ENCODE results near the gene KRT1.

The KRT1 gene

GRCh38 chr12:52686756-52687487 lies 6.7 kb upstream of the KRT1 start:
- H3K9ac ChIP-seq: no peak overlapping the region
- H3K4me3 ChIP-seq: no peak overlapping the region
- no peak for TF ChIP-seq Cebpa-rat (IDR thresholded peaks at IDR 0.05)
- H3K4me2 ChIP-seq: no peak overlapping the region
- H3K27me3 ChIP-seq: peaks cover 25 to 34% (median 26%) of the 10 kb centered on the region in 11 experiments
- no peak overlapping the region for H3K27ac ChIP-seq
- no peaks in the 10 kb centered on the region for H3K9me3 ChIP-seq (replicated peaks in 1 of 11)
- H3K36me3 ChIP-seq: no peaks in the 10 kb centered on the region
- 0 out of 22 replicates have a peak, but pooled peaks cover 0 to 2% (median 0%) of the 10 kb centered on the region in 11 experiments for H4K20me1 ChIP-seq
- H3K4me1 ChIP-seq: peaks cover 0 to 10% (median 8%) of the 10 kb centered on the region in 10 experiments; a peak in 9 of 20 replicates

- Histone ChIP-seq H3K4me2 (no peak overlapping the region), H3K36me3 (no peaks in the 10 kb centered on the region), H3K9me3 (replicated peaks in 1 of 11) (no peaks in the 10 kb centered on the region), H3K4me1 (peaks cover 0 to 6% (median 4%) of the 10 kb centered on the region in 10 experiments; a peak in 9 of 20 replicates), H4K20me1 (0 out of 22 replicates have a peak, but pooled peaks cover 0 to 2% (median 0%) of the 10 kb centered on the region in 11 experiments), H3K9ac (no peak overlapping the region), H3K27ac (no peak overlapping the region), H3K27me3 (peaks cover 16 to 26% (median 17%) of the 10 kb centered on the region in 11 experiments), H3K4me3 (no peak overlapping the region)
- TF ChIP-seq Cebpa-rat (IDR thresholded peaks at IDR 0.05): no peak
Observed at GRCh38 chr12:52686063-52686462, 5.9 kb upstream of the KRT1 start.

GRCh38 chr12:52685406-52685890 lies 5.2 kb upstream of the KRT1 start:
- Histone ChIP-seq H3K27me3 (peaks cover 10 to 20% (median 11%) of the 10 kb centered on the region in 11 experiments), H3K9me3 (replicated peaks in 1 of 11) (no peaks in the 10 kb centered on the region), H3K36me3 (no peaks in the 10 kb centered on the region), H3K4me3 (no peak overlapping the region), H3K4me1 (no peaks in the 10 kb centered on the region), H4K20me1 (0 out of 22 replicates have a peak, but pooled peaks cover 0 to 2% (median 0%) of the 10 kb centered on the region in 11 experiments), H3K9ac (no peak overlapping the region), H3K27ac (no peak overlapping the region), H3K4me2 (no peak overlapping the region)
- no peak for TF ChIP-seq Cebpa-rat (IDR thresholded peaks at IDR 0.05)

GRCh38 chr12:52684431-52684830 lies 4.2 kb upstream of the KRT1 start:
- Histone ChIP-seq H3K4me2 (no peak overlapping the region), H3K4me1 (no peaks in the 10 kb centered on the region), H3K4me3 (no peak overlapping the region), H4K20me1 (no peaks in the 10 kb centered on the region), H3K27ac (no peak overlapping the region), H3K36me3 (no peaks in the 10 kb centered on the region), H3K9ac (no peak overlapping the region), H3K9me3 (replicated peaks in 1 of 11) (no peaks in the 10 kb centered on the region), H3K27me3 (peaks cover 0 to 9% (median 1%) of the 10 kb centered on the region in 11 experiments; a peak in 17 of 22 replicates)
- TF ChIP-seq Cebpa-rat (IDR thresholded peaks at IDR 0.05): no peak

DNA sequence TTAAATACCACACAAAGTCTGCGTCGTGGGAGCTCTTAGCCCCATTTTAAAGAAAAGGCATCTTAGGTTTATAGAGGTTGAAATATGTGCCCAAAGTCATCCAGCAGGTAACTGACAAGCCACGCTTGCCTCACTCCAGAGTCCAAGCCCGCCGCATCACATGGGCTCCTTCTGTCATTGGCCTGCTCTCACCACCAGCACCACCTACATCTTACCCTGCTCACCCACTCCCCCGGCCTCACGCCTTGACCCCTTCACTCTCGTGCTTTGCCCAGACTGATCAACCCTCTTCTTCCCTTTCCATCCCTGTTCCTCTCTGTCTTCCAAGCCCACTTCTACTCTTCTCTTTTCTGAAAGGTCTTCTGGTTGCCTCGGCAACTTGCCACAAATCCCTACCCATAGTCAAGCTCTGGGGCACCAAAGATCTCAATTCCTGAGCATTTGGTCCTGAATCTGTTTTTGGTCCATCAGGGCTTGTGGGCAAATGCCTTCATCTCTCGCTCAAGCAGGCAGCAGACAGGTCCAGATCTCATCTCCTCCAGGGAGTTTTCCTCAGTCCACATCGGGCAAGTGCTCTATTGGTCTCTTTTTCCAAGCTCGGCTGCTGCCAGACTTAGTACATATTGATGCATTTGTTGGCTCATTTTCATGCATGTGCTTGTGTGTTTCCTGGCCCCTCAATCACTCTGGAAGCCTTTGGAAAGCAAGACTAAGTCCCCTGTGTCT lies 3.5 kb upstream of the KRT1 start:
- no peaks in the 10 kb centered on the region for H4K20me1 ChIP-seq
- no peaks in the 10 kb centered on the region for H3K36me3 ChIP-seq
- H3K27me3 ChIP-seq: peaks cover 0 to 7% (median 0%) of the 10 kb centered on the region in 11 experiments; a peak in 5 of 22 replicates

DNA sequence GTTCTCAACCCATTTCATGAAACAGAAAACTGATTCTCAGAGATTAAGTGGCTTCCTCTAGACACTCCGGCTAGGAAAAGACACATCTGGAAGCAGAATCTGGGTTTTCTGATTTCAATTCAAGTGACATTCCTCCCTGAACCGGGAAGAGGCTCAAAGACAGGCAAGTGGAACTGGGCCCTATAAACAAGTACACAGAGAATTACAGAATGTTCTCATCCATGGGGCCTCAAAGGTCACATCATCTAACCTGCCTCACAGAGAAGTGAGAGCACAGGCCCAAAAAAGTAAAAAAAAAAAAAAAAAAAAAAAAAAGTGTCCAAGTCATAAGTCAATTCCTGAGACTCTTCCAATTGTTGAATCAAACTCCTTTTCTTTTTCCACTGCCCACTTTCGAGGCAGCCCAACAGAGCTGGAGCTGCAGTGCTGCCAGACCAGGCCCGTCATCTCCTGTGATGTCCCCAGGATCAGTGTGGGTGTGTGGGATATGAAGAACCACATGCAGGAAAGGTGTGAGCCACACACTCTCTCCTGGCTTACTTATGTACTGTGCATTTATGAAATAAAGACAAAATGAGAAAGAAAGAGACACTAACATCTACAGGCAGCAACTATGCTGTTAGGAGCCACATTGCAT lies 2.8 kb upstream of the KRT1 start:
- Histone ChIP-seq H3K36me3 (no peaks in the 10 kb centered on the region), H3K27me3 (0 out of 22 replicates have a peak, but pooled peaks cover 0 to 6% (median 0%) of the 10 kb centered on the region in 11 experiments), H3K4me2 (no peak overlapping the region), H3K4me3 (no peak overlapping the region), H3K9ac (no peak overlapping the region), H3K9me3 (replicated peaks in 1 of 11) (no peaks in the 10 kb centered on the region), H3K4me1 (no peaks in the 10 kb centered on the region), H3K27ac (no peak overlapping the region), H4K20me1 (no peaks in the 10 kb centered on the region)
- TF ChIP-seq Cebpa-rat (IDR thresholded peaks at IDR 0.05): no peak

More for the DNA sequence above, 3.5 kb upstream of the KRT1 start:
- H3K4me2 ChIP-seq: no peak overlapping the region
- H3K9ac ChIP-seq: no peak overlapping the region
- no peak for TF ChIP-seq Cebpa-rat (IDR thresholded peaks at IDR 0.05)
- no peaks in the 10 kb centered on the region for H3K4me1 ChIP-seq
- no peaks in the 10 kb centered on the region for H3K9me3 ChIP-seq (replicated peaks in 1 of 11)
- no peak overlapping the region for H3K4me3 ChIP-seq
- no peak overlapping the region for H3K27ac ChIP-seq

DNA sequence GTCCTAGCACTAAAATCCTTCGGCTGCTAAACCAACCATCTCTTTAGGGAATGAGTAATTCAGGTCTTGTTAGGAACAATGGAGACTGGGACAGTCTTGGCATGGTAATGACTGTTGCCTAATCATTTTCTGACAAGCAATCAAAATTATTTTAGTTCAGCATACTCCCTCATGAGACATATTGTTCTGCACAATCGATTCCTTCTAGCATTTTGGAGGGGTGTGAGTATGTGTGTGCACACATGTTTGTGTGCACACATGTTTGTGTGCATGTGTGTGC lies 2.1 kb upstream of the KRT1 start:
- Histone ChIP-seq H3K9ac (no peak overlapping the region), H3K27me3 (no peaks in the 10 kb centered on the region), H4K20me1 (no peaks in the 10 kb centered on the region)

GRCh38 chr12:52681526-52682380 lies 1.5 kb upstream of the KRT1 start:
- Histone ChIP-seq H3K36me3 (no peaks in the 10 kb centered on the region), H3K27ac (no peak overlapping the region), H4K20me1 (no peaks in the 10 kb centered on the region), H3K9ac (no peak overlapping the region), H3K4me2 (no peak overlapping the region), H3K4me1 (no peaks in the 10 kb centered on the region), H3K27me3 (no peaks in the 10 kb centered on the region), H3K9me3 (replicated peaks in 1 of 11) (no peaks in the 10 kb centered on the region), H3K4me3 (no peak overlapping the region)
- TF ChIP-seq Cebpa-rat (IDR thresholded peaks at IDR 0.05): no peak

More for the DNA sequence above, 2.1 kb upstream of the KRT1 start:
- H3K4me2 ChIP-seq: no peak overlapping the region
- H3K36me3 ChIP-seq: no peaks in the 10 kb centered on the region
- H3K27ac ChIP-seq: no peak overlapping the region
- H3K4me3 ChIP-seq: no peak overlapping the region
- TF ChIP-seq Cebpa-rat (IDR thresholded peaks at IDR 0.05): no peak
- H3K9me3 ChIP-seq (replicated peaks in 1 of 11): no peaks in the 10 kb centered on the region
- no peaks in the 10 kb centered on the region for H3K4me1 ChIP-seq

All from BLaER1 treated with 17β-estradiol and CSF1 and Interleukin-3, amounts not matched to agents 10 nM and 100 nM (cell line).